ENCODE measurements around the gene PTK6.

PTK6 gene

GRCh38 chr20:63542031-63542559 lies 4.9 kb upstream of the PTK6 start:
- peaks cover 27% of the 10 kb centered on the region for H3K4me1 ChIP-seq (ENCODE audit: control insufficient read depth, low read length)
- H3K79me2 ChIP-seq (ENCODE audit: control insufficient read depth, low read length) = no peaks in the 10 kb centered on the region
- no peak overlapping the region for H3K4me2 ChIP-seq (ENCODE audit: low read length)
- H3F3A ChIP-seq (ENCODE audit: control insufficient read depth, insufficient read depth) = no peaks in the 10 kb centered on the region
- TF ChIP-seq EZH2phosphoT487 (IDR thresholded peaks at IDR 0.05; ENCODE audit: borderline replicate concordance, low read length) = no peak
- TF ChIP-seq CTCF (IDR thresholded peaks at IDR 0.05; ENCODE audit: low read depth, low read length, poor library complexity, severe bottlenecking) = no peak
- H4K20me1 ChIP-seq (ENCODE audit: control insufficient read depth, insufficient read depth, low read depth, low read length) = no peaks in the 10 kb centered on the region
- peaks cover 33% of the 10 kb centered on the region for H3K27me3 ChIP-seq (ENCODE audit: control insufficient read depth, low read length)
- no peak overlapping the region for H3K27ac ChIP-seq (ENCODE audit: low read depth, low read length)
- H3K4me3 ChIP-seq (ENCODE audit: low read length) = no peak overlapping the region
- no peaks in the 10 kb centered on the region for H3K9me2 ChIP-seq (replicated peaks; ENCODE audit: control insufficient read depth, low read length)
- H3K36me3 ChIP-seq (ENCODE audit: control insufficient read depth, low read length) = no peaks in the 10 kb centered on the region
- no peaks in the 10 kb centered on the region for H3K9me3 ChIP-seq (ENCODE audit: control insufficient read depth, insufficient read depth, low read length)

GRCh38 chr20:63541371-63541770 lies 4.2 kb upstream of the PTK6 start:
- no peak overlapping the region for H3K4me2 ChIP-seq (ENCODE audit: low read length)

GRCh38 chr20:63540417-63541186 lies 3.4 kb upstream of the PTK6 start:
- H4K20me1 ChIP-seq (ENCODE audit: control insufficient read depth, insufficient read depth, low read depth, low read length) = no peaks in the 10 kb centered on the region
- no peak overlapping the region for H3K4me2 ChIP-seq (ENCODE audit: low read length)
- peaks cover 28% of the 10 kb centered on the region for H3K4me1 ChIP-seq (ENCODE audit: control insufficient read depth, low read length)

More at GRCh38 chr20:63541371-63541770, 4.2 kb upstream of the PTK6 start:
- Histone ChIP-seq H3K27me3 (ENCODE audit: control insufficient read depth, low read length) (peaks cover 29% of the 10 kb centered on the region), H3K9me2 (replicated peaks; ENCODE audit: control insufficient read depth, low read length) (no peaks in the 10 kb centered on the region), H3K27ac (ENCODE audit: low read depth, low read length) (no peak overlapping the region), H3K4me3 (ENCODE audit: low read length) (no peak overlapping the region), H3F3A (ENCODE audit: control insufficient read depth, insufficient read depth) (no peaks in the 10 kb centered on the region), H4K20me1 (ENCODE audit: control insufficient read depth, insufficient read depth, low read depth, low read length) (no peaks in the 10 kb centered on the region), H3K36me3 (ENCODE audit: control insufficient read depth, low read length) (no peaks in the 10 kb centered on the region), H3K4me1 (ENCODE audit: control insufficient read depth, low read length) (peaks cover 34% of the 10 kb centered on the region), H3K79me2 (ENCODE audit: control insufficient read depth, low read length) (no peaks in the 10 kb centered on the region), H3K9me3 (ENCODE audit: control insufficient read depth, insufficient read depth, low read length) (no peaks in the 10 kb centered on the region)
- TF ChIP-seq CTCF (IDR thresholded peaks at IDR 0.05; ENCODE audit: low read depth, low read length, poor library complexity, severe bottlenecking) (no peak), EZH2phosphoT487 (IDR thresholded peaks at IDR 0.05; ENCODE audit: borderline replicate concordance, low read length) (no peak)

More at GRCh38 chr20:63540417-63541186, 3.4 kb upstream of the PTK6 start:
- Histone ChIP-seq H3F3A (ENCODE audit: control insufficient read depth, insufficient read depth) (no peaks in the 10 kb centered on the region), H3K9me3 (ENCODE audit: control insufficient read depth, insufficient read depth, low read length) (no peaks in the 10 kb centered on the region), H3K27me3 (ENCODE audit: control insufficient read depth, low read length) (peaks cover 21% of the 10 kb centered on the region), H3K79me2 (ENCODE audit: control insufficient read depth, low read length) (no peaks in the 10 kb centered on the region), H3K4me3 (ENCODE audit: low read length) (no peak overlapping the region), H3K9me2 (replicated peaks; ENCODE audit: control insufficient read depth, low read length) (no peaks in the 10 kb centered on the region), H3K36me3 (ENCODE audit: control insufficient read depth, low read length) (no peaks in the 10 kb centered on the region), H3K27ac (ENCODE audit: low read depth, low read length) (no peak overlapping the region)
- TF ChIP-seq EZH2phosphoT487 (IDR thresholded peaks at IDR 0.05; ENCODE audit: borderline replicate concordance, low read length) (no peak), CTCF (IDR thresholded peaks at IDR 0.05; ENCODE audit: low read depth, low read length, poor library complexity, severe bottlenecking) (no peak)
